ENCODE data around the gene ZNF326. TPM values are rescaled to one million over a fixed set of nuclear protein-coding genes. Genes with fewer than 3 reads are reported as not detected.

Gene ZNF326
- total RNA-seq, 1 experiment from 2014 or later: 28.9 TPM

GRCh38 chr1:89951766-89952604 lies 42.9 kb upstream of the ZNF326 start:
- Mint-ChIP-seq H3K9me3 (ENCODE audit: unreplicated experiment) (no peaks in the 10 kb centered on the region), H3K4me1 (ENCODE audit: insufficient read depth, unreplicated experiment) (peaks cover 11% of the 10 kb centered on the region), H3K4me3 (ENCODE audit: unreplicated experiment) (no peak overlapping the region), H3K27ac (ENCODE audit: low read depth, unreplicated experiment) (no peak overlapping the region), H3K27me3 (ENCODE audit: insufficient read depth, unreplicated experiment) (no peaks in the 10 kb centered on the region), H3K36me3 (ENCODE audit: insufficient read depth, unreplicated experiment) (no peaks in the 10 kb centered on the region)
- POLR2A ChIA-PET: interaction anchor here (0.6 to 1.2 kb wide), 3 partner anchors 9 to 185 kb away, joined by 3 to 10 read pairs (median 3); no protein-coding TSS in a partner anchor
- BruUV-seq (replicated peaks): no TSS peak
- CTCF ChIA-PET: interaction anchor here (0.6 to 0.8 kb wide), 4 partner anchors 22 to 175 kb away, joined by 3 to 5 read pairs (median 3); no protein-coding TSS in a partner anchor
- no peak for TF ChIP-seq CTCF (IDR thresholded peaks at IDR 0.05; ENCODE audit: unreplicated experiment)
- no peak for DNase-seq (ENCODE audit: unreplicated experiment)
- intact Hi-C loops (cut with micrococcal nuclease): loop anchor here (2.0 to 10.0 kb wide), 3 partner anchors 35 to 467 kb away; partner anchors contain the start of gene LRRC8C

GRCh38 chr1:89952605-89953130 lies 42.2 kb upstream of the ZNF326 start:
- H3K27ac Mint-ChIP-seq (ENCODE audit: low read depth, unreplicated experiment): peak overlapping the region; percentile 64
- intact Hi-C loops (cut with micrococcal nuclease): loop anchor here (1.0 to 10.0 kb wide), 6 partner anchors 34 to 468 kb away; partner anchors contain the start of gene LRRC8C

GRCh38 chr1:89953131-89953626 lies 41.7 kb upstream of the ZNF326 start:
- no TSS peak for BruUV-seq (replicated peaks)
- peaks cover 17% of the 10 kb centered on the region for H3K4me1 Mint-ChIP-seq (ENCODE audit: insufficient read depth, unreplicated experiment)
- peak; percentile 87 for DNase-seq (ENCODE audit: unreplicated experiment)
- no peaks in the 10 kb centered on the region for H3K36me3 Mint-ChIP-seq (ENCODE audit: insufficient read depth, unreplicated experiment)
- POLR2A ChIA-PET: interaction anchor here (1.5 kb wide), 1 partner anchor 21 kb away, joined by 3 read pairs; no protein-coding TSS in a partner anchor
- TF ChIP-seq CTCF (IDR thresholded peaks at IDR 0.05; ENCODE audit: unreplicated experiment): peak; percentile 24
- intact Hi-C loops (cut with micrococcal nuclease): loop anchor here (1.0 to 10.0 kb wide), 6 partner anchors 34 to 468 kb away; partner anchors contain the start of gene LRRC8C
- peak overlapping the region; percentile 64 for H3K27ac Mint-ChIP-seq (ENCODE audit: low read depth, unreplicated experiment)
- CTCF ChIA-PET: interaction anchor here (0.8 to 1.0 kb wide), 2 partner anchors 34 to 160 kb away, joined by 6 read pairs; no protein-coding TSS in a partner anchor
- no peaks in the 10 kb centered on the region for H3K27me3 Mint-ChIP-seq (ENCODE audit: insufficient read depth, unreplicated experiment)
- H3K9me3 Mint-ChIP-seq (ENCODE audit: unreplicated experiment): no peaks in the 10 kb centered on the region
- no peak overlapping the region for H3K4me3 Mint-ChIP-seq (ENCODE audit: unreplicated experiment)

More at GRCh38 chr1:89952605-89953130, 42.2 kb upstream of the ZNF326 start:
- no peaks in the 10 kb centered on the region for H3K36me3 Mint-ChIP-seq (ENCODE audit: insufficient read depth, unreplicated experiment)
- CTCF ChIA-PET: interaction anchor here (0.6 to 0.8 kb wide), 4 partner anchors 21 to 176 kb away, joined by 3 to 5 read pairs (median 3); no protein-coding TSS in a partner anchor
- no peaks in the 10 kb centered on the region for H3K27me3 Mint-ChIP-seq (ENCODE audit: insufficient read depth, unreplicated experiment)
- no peak overlapping the region for H3K4me3 Mint-ChIP-seq (ENCODE audit: unreplicated experiment)
- TF ChIP-seq CTCF (IDR thresholded peaks at IDR 0.05; ENCODE audit: unreplicated experiment): no peak
- DNase-seq (ENCODE audit: unreplicated experiment): no peak
- POLR2A ChIA-PET: interaction anchor here (0.6 to 1.2 kb wide), 3 partner anchors 9 to 185 kb away, joined by 3 to 10 read pairs (median 3); no protein-coding TSS in a partner anchor
- peaks cover 17% of the 10 kb centered on the region for H3K4me1 Mint-ChIP-seq (ENCODE audit: insufficient read depth, unreplicated experiment)
- BruUV-seq (replicated peaks): no TSS peak
- no peaks in the 10 kb centered on the region for H3K9me3 Mint-ChIP-seq (ENCODE audit: unreplicated experiment)
